GM21423 (cell line): Measurements from ENCODE around the gene FKRP.
"Not testable (repeated sequence)": the region's sequence is repeated elsewhere in the genome, so short reads cannot be mapped to it uniquely, and the experiment has no call there.

ENCODE experiments used
- ATAC-seq: cut with Tn5 transposase; IDR thresholded peaks from one replicate; pipeline ENCODE4 v1.9.1; 2021; ENCODE audit warnings: mild to moderate bottlenecking, moderate library complexity; ENCODE audit not compliant: unreplicated experiment

Gene FKRP

GRCh38 chr19:46745521-46746280 lies at the start of gene FKRP:
TSS of gene FKRP (plus strand) at chr19:46746057. CDS start at chr19:46755451, 9,394 bp downstream.
- ATAC-seq: peak; percentile 41

- ATAC-seq: no peak
Observed at GRCh38 chr19:46696866-46697203, 49.0 kb upstream of the FKRP start.

GRCh38 chr19:46697204-46697960 lies 48.5 kb upstream of the FKRP start:
- ATAC-seq: no peak

- no peak for ATAC-seq
Observed at GRCh38 chr19:46698395-46699321, 47.2 kb upstream of the FKRP start.

- no peak for ATAC-seq
Observed at GRCh38 chr19:46700704-46701103, 45.2 kb upstream of the FKRP start.

- ATAC-seq: no peak
Observed at GRCh38 chr19:46704379-46705076, 41.3 kb upstream of the FKRP start.

GRCh38 chr19:46710687-46711086 lies 35.2 kb upstream of the FKRP start:
- ATAC-seq: no peak

GRCh38 chr19:46712768-46713338 lies 33.0 kb upstream of the FKRP start:
- not testable (repeated sequence) for ATAC-seq

GRCh38 chr19:46713781-46714443 lies 31.9 kb upstream of the FKRP start:
- ATAC-seq: no peak

- no peak for ATAC-seq
Observed at GRCh38 chr19:46714444-46715106, 31.3 kb upstream of the FKRP start.

- ATAC-seq: no peak
Observed at GRCh38 chr19:46715620-46715974, 30.3 kb upstream of the FKRP start.

- no peak for ATAC-seq
Observed at GRCh38 chr19:46715975-46716671, 29.7 kb upstream of the FKRP start.

GRCh38 chr19:46716672-46717033 lies 29.2 kb upstream of the FKRP start:
- ATAC-seq: no peak

GRCh38 chr19:46717034-46717715 lies 28.7 kb upstream of the FKRP start, which contains the start of gene PRKD2:
TSS of gene PRKD2 (minus strand) at chr19:46717114. CDS start at chr19:46716370, 744 bp downstream.
- peak; percentile 32 for ATAC-seq

GRCh38 chr19:46717716-46718143 lies 28.1 kb upstream of the FKRP start:
- no peak for ATAC-seq

GRCh38 chr19:46718157-46718933 lies 27.5 kb upstream of the FKRP start:
- ATAC-seq: peak; percentile 32

GRCh38 chr19:46718934-46719622 lies 26.8 kb upstream of the FKRP start:
- no peak for ATAC-seq
